Measurements from ENCODE around the gene NR1I3.

NR1I3 gene, protein sequence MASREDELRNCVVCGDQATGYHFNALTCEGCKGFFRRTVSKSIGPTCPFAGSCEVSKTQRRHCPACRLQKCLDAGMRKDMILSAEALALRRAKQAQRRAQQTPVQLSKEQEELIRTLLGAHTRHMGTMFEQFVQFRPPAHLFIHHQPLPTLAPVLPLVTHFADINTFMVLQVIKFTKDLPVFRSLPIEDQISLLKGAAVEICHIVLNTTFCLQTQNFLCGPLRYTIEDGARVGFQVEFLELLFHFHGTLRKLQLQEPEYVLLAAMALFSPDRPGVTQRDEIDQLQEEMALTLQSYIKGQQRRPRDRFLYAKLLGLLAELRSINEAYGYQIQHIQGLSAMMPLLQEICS

GRCh38 chr1:161238039-161238473 lies at the start of gene NR1I3:
TSS of gene NR1I3 (minus strand) at chr1:161238203. CDS start at chr1:161236565, 1,638 bp downstream.
- Histone ChIP-seq H3K4me3 (ENCODE audit: low read depth, low read length) (no peak within 1 kb of the TSS), H3K27ac (ENCODE audit: low read depth, low read length) (no peak within 1 kb of the TSS), H3K9ac (ENCODE audit: low read length) (no peak within 1 kb of the TSS), H3K4me1 (ENCODE audit: control insufficient read depth, insufficient read depth, low read length) (no peaks in the 10 kb centered on the region), H3K9me3 (ENCODE audit: control insufficient read depth, insufficient read depth, low read depth, low read length) (no peaks in the 10 kb centered on the region), H3K36me3 (ENCODE audit: control insufficient read depth, insufficient read depth, low read length) (no peaks in the 10 kb centered on the region), H3K27me3 (ENCODE audit: control insufficient read depth, insufficient read depth, low read length) (no peaks in the 10 kb centered on the region)

DNA sequence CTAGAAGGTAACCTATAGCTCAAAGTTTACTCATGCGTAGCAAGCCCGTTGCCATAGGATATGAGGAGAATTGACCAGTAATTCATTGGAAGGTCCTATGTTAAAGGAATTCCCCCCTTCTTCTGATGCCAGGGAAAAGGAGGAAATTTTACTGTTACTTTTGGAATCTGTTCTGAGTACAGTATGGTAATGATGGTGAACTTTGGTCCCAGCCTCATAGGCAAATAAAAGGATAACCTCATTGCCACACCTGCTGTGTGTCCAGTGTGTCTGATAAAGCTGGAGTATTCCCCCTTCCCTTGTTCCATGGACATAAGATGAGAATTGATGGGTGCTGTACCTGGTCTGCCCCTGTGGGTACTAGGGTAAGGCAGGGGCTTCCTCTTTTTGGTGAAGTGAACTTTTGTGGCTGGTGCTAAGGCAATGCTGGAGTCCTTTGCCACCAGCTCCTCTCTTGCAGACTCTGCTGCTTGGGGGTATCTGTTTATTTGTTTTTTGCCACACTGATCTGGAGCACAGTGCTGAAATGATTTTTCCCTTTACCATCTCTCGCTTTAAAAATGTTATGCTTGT lies 49.6 kb upstream of the NR1I3 start:
- Histone ChIP-seq H3K9ac (ENCODE audit: low read length) (no peak overlapping the region), H3K36me3 (ENCODE audit: control insufficient read depth, insufficient read depth, low read length) (no peaks in the 10 kb centered on the region), H3K27ac (ENCODE audit: low read depth, low read length) (no peak overlapping the region), H3K9me3 (ENCODE audit: control insufficient read depth, insufficient read depth, low read depth, low read length) (no peaks in the 10 kb centered on the region), H3K4me1 (ENCODE audit: control insufficient read depth, insufficient read depth, low read length) (peaks cover 8% of the 10 kb centered on the region; the same call in 1 of the 2 replicates), H3K4me3 (ENCODE audit: low read depth, low read length) (no peak overlapping the region), H3K27me3 (ENCODE audit: control insufficient read depth, insufficient read depth, low read length) (peaks cover 7% of the 10 kb centered on the region)

DNA sequence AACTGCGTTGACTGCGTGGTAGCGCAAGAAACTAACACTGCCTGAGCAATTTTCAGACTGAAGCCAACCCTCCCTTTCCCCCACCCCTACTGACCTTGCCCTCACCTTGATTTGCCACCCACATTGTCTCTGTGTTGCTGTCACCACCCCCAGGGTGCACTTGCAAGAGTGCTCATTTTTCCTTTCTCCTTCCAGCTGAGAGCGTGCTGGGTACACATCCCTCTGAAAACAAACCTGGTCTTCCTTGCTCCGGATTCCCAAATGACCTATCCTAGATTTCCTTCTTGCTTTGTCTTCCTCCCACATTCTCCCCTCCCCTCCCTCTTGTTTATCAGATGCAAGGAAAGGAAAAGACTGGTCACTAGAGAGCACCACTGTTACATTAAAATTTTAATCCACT lies 47.5 kb upstream of the NR1I3 start:
- Histone ChIP-seq H3K36me3 (ENCODE audit: control insufficient read depth, insufficient read depth, low read length) (no peaks in the 10 kb centered on the region), H3K27me3 (ENCODE audit: control insufficient read depth, insufficient read depth, low read length) (peaks cover 7% of the 10 kb centered on the region), H3K27ac (ENCODE audit: low read depth, low read length) (no peak overlapping the region), H3K4me1 (ENCODE audit: control insufficient read depth, insufficient read depth, low read length) (peaks cover 6% of the 10 kb centered on the region; the same call in 1 of the 2 replicates), H3K9ac (ENCODE audit: low read length) (no peak overlapping the region), H3K9me3 (ENCODE audit: control insufficient read depth, insufficient read depth, low read depth, low read length) (no peaks in the 10 kb centered on the region), H3K4me3 (ENCODE audit: low read depth, low read length) (no peak overlapping the region)

- Histone ChIP-seq H3K9me3 (ENCODE audit: control insufficient read depth, insufficient read depth, low read depth, low read length) (no peaks in the 10 kb centered on the region), H3K27ac (ENCODE audit: low read depth, low read length) (no peak overlapping the region), H3K4me1 (ENCODE audit: control insufficient read depth, insufficient read depth, low read length) (peaks cover 6% of the 10 kb centered on the region; the same call in 1 of the 2 replicates), H3K4me3 (ENCODE audit: low read depth, low read length) (no peak overlapping the region), H3K36me3 (ENCODE audit: control insufficient read depth, insufficient read depth, low read length) (no peaks in the 10 kb centered on the region), H3K27me3 (ENCODE audit: control insufficient read depth, insufficient read depth, low read length) (peaks cover 7% of the 10 kb centered on the region), H3K9ac (ENCODE audit: low read length) (no peak overlapping the region)
Observed at GRCh38 chr1:161285113-161285512, 47.1 kb upstream of the NR1I3 start.

- Histone ChIP-seq H3K4me3 (ENCODE audit: low read depth, low read length) (no peak overlapping the region), H3K36me3 (ENCODE audit: control insufficient read depth, insufficient read depth, low read length) (no peaks in the 10 kb centered on the region), H3K27ac (ENCODE audit: low read depth, low read length) (no peak overlapping the region), H3K27me3 (ENCODE audit: control insufficient read depth, insufficient read depth, low read length) (peaks cover 7% of the 10 kb centered on the region), H3K4me1 (ENCODE audit: control insufficient read depth, insufficient read depth, low read length) (peaks cover 6% of the 10 kb centered on the region; the same call in 1 of the 2 replicates), H3K9me3 (ENCODE audit: control insufficient read depth, insufficient read depth, low read depth, low read length) (no peaks in the 10 kb centered on the region), H3K9ac (ENCODE audit: low read length) (no peak overlapping the region)
Observed at GRCh38 chr1:161282991-161283390, 45.0 kb upstream of the NR1I3 start.

GRCh38 chr1:161274874-161275273 lies 36.9 kb upstream of the NR1I3 start:
- Histone ChIP-seq H3K9ac (ENCODE audit: low read length) (no peak overlapping the region), H3K4me1 (ENCODE audit: control insufficient read depth, insufficient read depth, low read length) (no peaks in the 10 kb centered on the region), H3K36me3 (ENCODE audit: control insufficient read depth, insufficient read depth, low read length) (no peaks in the 10 kb centered on the region), H3K4me3 (ENCODE audit: low read depth, low read length) (no peak overlapping the region), H3K9me3 (ENCODE audit: control insufficient read depth, insufficient read depth, low read depth, low read length) (no peaks in the 10 kb centered on the region), H3K27me3 (ENCODE audit: control insufficient read depth, insufficient read depth, low read length) (peaks cover 6% of the 10 kb centered on the region; the same call in 1 of the 2 replicates), H3K27ac (ENCODE audit: low read depth, low read length) (no peak overlapping the region)

- Histone ChIP-seq H3K4me3 (ENCODE audit: low read depth, low read length) (no peak overlapping the region), H3K9ac (ENCODE audit: low read length) (no peak overlapping the region), H3K9me3 (ENCODE audit: control insufficient read depth, insufficient read depth, low read depth, low read length) (no peaks in the 10 kb centered on the region), H3K36me3 (ENCODE audit: control insufficient read depth, insufficient read depth, low read length) (no peaks in the 10 kb centered on the region), H3K27me3 (ENCODE audit: control insufficient read depth, insufficient read depth, low read length) (peaks cover 6% of the 10 kb centered on the region; the same call in 1 of the 2 replicates), H3K4me1 (ENCODE audit: control insufficient read depth, insufficient read depth, low read length) (no peaks in the 10 kb centered on the region), H3K27ac (ENCODE audit: low read depth, low read length) (no peak overlapping the region)
Observed at GRCh38 chr1:161273402-161273801, 35.4 kb upstream of the NR1I3 start.

DNA sequence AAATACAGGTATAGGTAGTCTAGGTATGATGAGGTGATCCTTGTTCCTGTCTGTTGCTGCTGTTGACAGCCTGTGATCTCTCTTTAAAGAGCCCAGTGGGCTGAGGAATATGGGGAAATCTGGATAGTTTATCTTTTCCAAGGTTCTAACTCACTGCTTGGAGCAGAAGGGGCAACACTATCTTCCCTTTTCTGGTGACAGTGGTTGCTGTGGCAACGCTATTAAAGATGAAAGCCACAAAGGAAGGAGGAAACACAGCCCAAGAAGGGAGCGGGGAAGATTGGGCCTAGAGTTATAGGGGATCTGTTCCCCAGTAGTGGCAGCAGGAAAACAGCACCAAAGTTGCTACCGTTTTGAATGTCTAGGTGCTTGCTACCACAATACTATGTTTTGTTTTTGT lies 29.3 kb upstream of the NR1I3 start:
- Histone ChIP-seq H3K27ac (ENCODE audit: low read depth, low read length) (no peak overlapping the region), H3K4me1 (ENCODE audit: control insufficient read depth, insufficient read depth, low read length) (peaks cover 11% of the 10 kb centered on the region), H3K9ac (ENCODE audit: low read length) (no peak overlapping the region), H3K36me3 (ENCODE audit: control insufficient read depth, insufficient read depth, low read length) (no peaks in the 10 kb centered on the region), H3K4me3 (ENCODE audit: low read depth, low read length) (no peak overlapping the region), H3K27me3 (ENCODE audit: control insufficient read depth, insufficient read depth, low read length) (no peaks in the 10 kb centered on the region), H3K9me3 (ENCODE audit: control insufficient read depth, insufficient read depth, low read depth, low read length) (no peaks in the 10 kb centered on the region)

DNA sequence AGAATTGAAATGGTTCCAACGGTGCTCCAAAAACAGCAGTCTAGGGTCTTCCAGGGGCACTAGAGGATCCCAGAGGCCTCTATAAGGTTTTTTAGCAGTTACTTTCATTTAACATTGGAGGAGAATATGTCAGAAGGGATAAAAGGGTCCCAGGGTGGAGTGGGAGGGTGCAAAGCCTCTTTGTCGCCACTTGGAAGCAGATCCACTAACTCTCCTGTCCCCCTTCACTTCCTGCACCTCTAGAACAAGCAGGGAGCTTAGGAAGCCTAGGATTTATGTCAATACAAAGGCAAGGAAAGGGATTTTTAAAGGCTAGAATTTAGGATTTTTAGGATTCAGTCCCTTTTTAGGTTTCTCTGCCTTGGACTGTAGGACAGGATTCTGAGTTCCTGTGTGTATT lies 28.8 kb upstream of the NR1I3 start:
- Histone ChIP-seq H3K4me1 (ENCODE audit: control insufficient read depth, insufficient read depth, low read length) (peaks cover 11% of the 10 kb centered on the region), H3K36me3 (ENCODE audit: control insufficient read depth, insufficient read depth, low read length) (no peaks in the 10 kb centered on the region), H3K27me3 (ENCODE audit: control insufficient read depth, insufficient read depth, low read length) (peaks cover 2% of the 10 kb centered on the region), H3K9me3 (ENCODE audit: control insufficient read depth, insufficient read depth, low read depth, low read length) (no peaks in the 10 kb centered on the region), H3K4me3 (ENCODE audit: low read depth, low read length) (no peak overlapping the region), H3K27ac (ENCODE audit: low read depth, low read length) (no peak overlapping the region), H3K9ac (ENCODE audit: low read length) (no peak overlapping the region)

DNA sequence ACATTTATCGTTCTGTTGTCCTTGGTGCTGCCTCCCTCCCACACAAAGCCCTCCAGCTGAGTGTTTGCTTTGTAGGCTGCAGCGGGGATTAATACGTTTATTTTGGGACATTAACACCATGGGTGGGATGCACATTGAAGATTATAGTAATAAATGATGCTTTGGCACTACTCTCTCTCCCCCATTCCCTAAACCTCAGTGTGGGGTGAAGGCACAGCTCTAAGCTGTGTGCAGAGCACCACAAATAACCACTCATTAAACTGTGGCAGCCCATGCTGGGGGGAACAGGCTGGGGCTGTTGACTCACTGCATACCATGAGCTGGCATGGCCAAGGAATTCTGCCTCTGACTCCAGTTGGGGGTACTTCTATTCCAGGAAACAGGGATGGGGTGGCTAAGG lies 28.2 kb upstream of the NR1I3 start:
- Histone ChIP-seq H3K36me3 (ENCODE audit: control insufficient read depth, insufficient read depth, low read length) (no peaks in the 10 kb centered on the region), H3K27ac (ENCODE audit: low read depth, low read length) (no peak overlapping the region), H3K27me3 (ENCODE audit: control insufficient read depth, insufficient read depth, low read length) (peaks cover 8% of the 10 kb centered on the region), H3K9me3 (ENCODE audit: control insufficient read depth, insufficient read depth, low read depth, low read length) (no peaks in the 10 kb centered on the region), H3K4me1 (ENCODE audit: control insufficient read depth, insufficient read depth, low read length) (peaks cover 12% of the 10 kb centered on the region), H3K4me3 (ENCODE audit: low read depth, low read length) (no peak overlapping the region), H3K9ac (ENCODE audit: low read length) (no peak overlapping the region)

DNA sequence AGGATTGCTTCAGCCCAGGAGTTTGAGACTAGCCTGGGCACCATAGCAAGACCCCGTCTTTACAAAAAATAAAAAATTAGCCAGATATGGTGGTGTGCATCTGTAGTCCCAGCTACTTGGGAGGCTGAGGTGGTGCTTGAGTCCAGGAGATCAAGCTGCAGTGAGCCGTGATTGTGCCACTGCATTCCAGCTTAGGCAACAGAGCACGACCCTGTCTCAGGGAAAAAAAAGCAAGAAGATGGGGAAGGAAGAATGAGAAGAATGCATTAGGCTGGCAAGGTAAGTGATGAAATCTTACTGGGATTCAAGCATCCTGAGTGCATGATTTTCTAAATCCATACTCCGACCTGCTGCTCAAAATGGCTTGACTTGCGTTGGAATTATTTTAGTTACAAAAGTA lies 27.3 kb upstream of the NR1I3 start:
- H3K27me3 ChIP-seq (ENCODE audit: control insufficient read depth, insufficient read depth, low read length), result peaks cover 17% of the 10 kb centered on the region
- no peaks in the 10 kb centered on the region for H3K36me3 ChIP-seq (ENCODE audit: control insufficient read depth, insufficient read depth, low read length)

More for the DNA sequence above, 27.3 kb upstream of the NR1I3 start:
- Histone ChIP-seq H3K4me3 (ENCODE audit: low read depth, low read length) (no peak overlapping the region), H3K4me1 (ENCODE audit: control insufficient read depth, insufficient read depth, low read length) (peaks cover 18% of the 10 kb centered on the region), H3K9me3 (ENCODE audit: control insufficient read depth, insufficient read depth, low read depth, low read length) (no peaks in the 10 kb centered on the region), H3K27ac (ENCODE audit: low read depth, low read length) (no peak overlapping the region), H3K9ac (ENCODE audit: low read length) (no peak overlapping the region)
